Trophoblast cell (in vitro differentiated cells and primary cell): Measurements from ENCODE around the gene PCSK5.

ENCODE experiments used
- DNase-seq, 2 donors: peaks; one replicate each; pipeline ENCODE4 v3.0.0-alpha.2; 2016
- H2AFZ ChIP-seq: 2 replicates; pipeline ENCODE4 v1.6.1; 2013; ENCODE audit warnings: low read length, moderate library complexity, mild to moderate bottlenecking; ENCODE audit not compliant: insufficient read depth, poor library complexity
- H2AK5ac ChIP-seq: 2 replicates; pipeline ENCODE4 v1.6.1; 2013; ENCODE audit warnings: mild to moderate bottlenecking, low read length
- H2BK120ac ChIP-seq: 2 replicates; pipeline ENCODE4 v1.6.1; 2013; ENCODE audit warnings: low read length, mild to moderate bottlenecking, moderate library complexity; ENCODE audit not compliant: insufficient read depth, poor library complexity
- H2BK12ac ChIP-seq: 2 replicates; pipeline ENCODE4 v1.6.1; 2013; ENCODE audit warnings: mild to moderate bottlenecking, low read length, moderate library complexity
- H2BK5ac ChIP-seq: 2 replicates; pipeline ENCODE4 v1.6.1; 2013; ENCODE audit warnings: low read length, low read depth, moderate library complexity, mild to moderate bottlenecking; ENCODE audit not compliant: poor library complexity
- H3K14ac ChIP-seq: 2 replicates; pipeline ENCODE4 v1.6.1; 2013; ENCODE audit warnings: mild to moderate bottlenecking, low read length
- H3K18ac ChIP-seq: 2 replicates; pipeline ENCODE4 v1.6.1; 2013; ENCODE audit warnings: mild to moderate bottlenecking, low read length
- H3K23ac ChIP-seq: 2 replicates; pipeline ENCODE4 v1.6.1; 2013; ENCODE audit warnings: low read length
- H3K27ac ChIP-seq: 2 replicates; pipeline ENCODE4 v1.5.1; 2013; ENCODE audit warnings: low read depth, mild to moderate bottlenecking, inconsistent platforms, low read length, moderate library complexity
- H3K27me3 ChIP-seq: 2 replicates; pipeline ENCODE4 v1.6.1; 2013; ENCODE audit warnings: inconsistent platforms, mild to moderate bottlenecking, low read length, moderate library complexity; ENCODE audit not compliant: insufficient read depth
- H3K36me3 ChIP-seq, 2 experiments: 1 replicate in 1 of 2; 2 replicates in 1 of 2; pipeline ENCODE4 v1.6.1; 2013; ENCODE audit warnings: low read length in 2 of 2, mild to moderate bottlenecking in 2 of 2, moderate library complexity in 1 of 2; ENCODE audit not compliant: insufficient read depth in 2 of 2, control insufficient read depth in 1 of 2
- H3K4ac ChIP-seq: 2 replicates; pipeline ENCODE4 v1.6.1; 2013; ENCODE audit warnings: low read depth, mild to moderate bottlenecking, low read length, moderate library complexity
- H3K4me1 ChIP-seq, 2 experiments: 1 replicate in 1 of 2; 2 replicates in 1 of 2; pipeline ENCODE4 v1.6.1; 2013; ENCODE audit warnings: low read length in 2 of 2, mild to moderate bottlenecking in 2 of 2, moderate library complexity in 1 of 2; ENCODE audit not compliant: insufficient read depth in 2 of 2, control insufficient read depth in 1 of 2
- H3K4me2 ChIP-seq: 2 replicates; pipeline ENCODE4 v1.6.1; 2013; ENCODE audit warnings: inconsistent platforms, mild to moderate bottlenecking, low read length, moderate library complexity
- H3K4me3 ChIP-seq: 2 replicates; pipeline ENCODE4 v1.5.1; 2013; ENCODE audit warnings: mild to moderate bottlenecking, low read depth, low read length, inconsistent platforms
- H3K79me1 ChIP-seq: one replicate; pipeline ENCODE4 v1.6.1; 2013; ENCODE audit warnings: low read length
- H3K79me2 ChIP-seq: 2 replicates; pipeline ENCODE4 v1.6.1; 2013; ENCODE audit warnings: low read length, mild to moderate bottlenecking; ENCODE audit not compliant: control insufficient read depth, insufficient read depth, poor library complexity
- H3K9ac ChIP-seq: 2 replicates; pipeline ENCODE4 v1.6.1; 2013; ENCODE audit warnings: mild to moderate bottlenecking, low read length
- H3K9me3 ChIP-seq: 2 replicates; pipeline ENCODE4 v1.6.1; 2013; ENCODE audit warnings: low read depth, mild to moderate bottlenecking, control low read depth, inconsistent platforms, low read length; ENCODE audit not compliant: insufficient read depth
- H4K12ac ChIP-seq: 2 replicates; pipeline ENCODE4 v1.6.1; 2013; ENCODE audit warnings: low read depth, mild to moderate bottlenecking, low read length, moderate library complexity
- H4K8ac ChIP-seq: 2 replicates; pipeline ENCODE4 v1.6.1; 2013; ENCODE audit warnings: low read depth, mild to moderate bottlenecking, low read length, moderate library complexity
- H4K91ac ChIP-seq: one replicate; pipeline ENCODE4 v1.6.1; 2013; ENCODE audit warnings: low read depth, mild to moderate bottlenecking, low read length, moderate library complexity
- WGBS: extraction: QIAGEN DNeasy Blood & Tissue Kit; methylation state at CpG from one replicate; pipeline ENCODE4 v1.1.7; 2013; ENCODE audit warnings: missing lambda C conversion rate; ENCODE audit not compliant: insufficient read length, insufficient coverage; ENCODE audit errors: extremely low coverage; 5-methylcytosine and 5-hydroxymethylcytosine counted together

Gene PCSK5

GRCh38 chr9:76109953-76110352 lies 219.5 kb downstream of the PCSK5 start:
- no peaks in the 10 kb centered on the region for H3K27me3 ChIP-seq
- H3K36me3 ChIP-seq: peaks cover 2 to 10% of the 10 kb centered on the region in 2 experiments
- H3K18ac ChIP-seq: no peak overlapping the region
- H4K8ac ChIP-seq: no peak overlapping the region
- H3K14ac ChIP-seq: no peak overlapping the region
- no peak overlapping the region for H3K23ac ChIP-seq
- H3K4me2 ChIP-seq: no peak overlapping the region
- no peak overlapping the region for H4K12ac ChIP-seq
- no peak overlapping the region for H3K9ac ChIP-seq
- H3K27ac ChIP-seq: no peak overlapping the region
- H3K4me1 ChIP-seq: no peaks in the 10 kb centered on the region
- no peak overlapping the region for H3K4me3 ChIP-seq
- no peak overlapping the region for H4K91ac ChIP-seq
- H2BK120ac ChIP-seq: no peak overlapping the region
- H2AK5ac ChIP-seq: no peak overlapping the region
- no peaks in the 10 kb centered on the region for H3K79me2 ChIP-seq
- no peaks in the 10 kb centered on the region for H3K79me1 ChIP-seq
- no peak overlapping the region for H2BK5ac ChIP-seq
- no peaks in the 10 kb centered on the region for H3K9me3 ChIP-seq
- peak in 1 of 2 donors; percentile 13 for DNase-seq
- no peak overlapping the region for H3K4ac ChIP-seq
- no peak overlapping the region for H2AFZ ChIP-seq
- H2BK12ac ChIP-seq: no peak overlapping the region
- WGBS: no CpG with 5 or more reads among the region's 2 CpGs

- H3K36me3 ChIP-seq: peaks cover 2 to 9% of the 10 kb centered on the region in 2 experiments
- H4K12ac ChIP-seq: no peak overlapping the region
- no peak overlapping the region for H4K8ac ChIP-seq
- no peak overlapping the region for H3K14ac ChIP-seq
- no peak overlapping the region for H3K4me2 ChIP-seq
- no peak overlapping the region for H3K27ac ChIP-seq
- no peak for DNase-seq
- no peak overlapping the region for H2BK12ac ChIP-seq
- H3K18ac ChIP-seq: no peak overlapping the region
- H3K79me2 ChIP-seq: no peaks in the 10 kb centered on the region
- WGBS: no CpG with 5 or more reads among the region's 2 CpGs
- H2BK5ac ChIP-seq: no peak overlapping the region
- no peak overlapping the region for H3K4ac ChIP-seq
- H3K79me1 ChIP-seq: no peaks in the 10 kb centered on the region
- no peak overlapping the region for H4K91ac ChIP-seq
- H3K9ac ChIP-seq: no peak overlapping the region
- no peak overlapping the region for H2AFZ ChIP-seq
- H3K9me3 ChIP-seq: no peaks in the 10 kb centered on the region
- H3K27me3 ChIP-seq: no peaks in the 10 kb centered on the region
- H3K23ac ChIP-seq: no peak overlapping the region
- H3K4me3 ChIP-seq: no peak overlapping the region
- H3K4me1 ChIP-seq: no peaks in the 10 kb centered on the region
- no peak overlapping the region for H2BK120ac ChIP-seq
- no peak overlapping the region for H2AK5ac ChIP-seq
These were observed 221.7 kb downstream of the PCSK5 start for GRCh38 chr9:76112151-76112550.

DNA sequence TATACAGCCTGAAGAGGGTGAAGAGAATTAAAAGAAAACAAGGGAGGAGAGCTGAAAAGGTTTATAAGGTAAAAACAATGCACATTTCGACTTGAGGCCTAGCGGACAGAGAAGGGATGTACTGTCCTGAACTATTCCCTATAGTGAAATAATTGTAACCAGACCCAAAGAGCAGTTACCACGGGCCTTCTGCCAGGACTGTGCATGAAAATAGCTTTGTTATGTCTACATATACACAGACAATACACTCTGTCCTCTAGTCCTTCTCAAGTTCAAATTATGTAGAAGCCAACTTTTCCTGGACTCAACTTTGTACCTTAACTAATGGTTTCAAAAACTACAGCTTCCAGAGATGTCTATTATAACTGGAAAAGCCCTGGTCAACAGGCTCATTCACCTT lies 223.7 kb downstream of the PCSK5 start:
- Histone ChIP-seq H3K27me3 (no peaks in the 10 kb centered on the region), H3K4me1 (no peaks in the 10 kb centered on the region), H4K12ac (no peak overlapping the region)

GRCh38 chr9:76115396-76115795 lies 224.9 kb downstream of the PCSK5 start:
- Histone ChIP-seq H3K79me2 (no peaks in the 10 kb centered on the region), H4K8ac (no peak overlapping the region), H2BK12ac (no peak overlapping the region), H3K18ac (no peak overlapping the region), H3K27ac (no peak overlapping the region), H2BK120ac (no peak overlapping the region), H2AK5ac (no peak overlapping the region), H3K23ac (no peak overlapping the region), H3K14ac (no peak overlapping the region), H3K36me3 (no peaks in the 10 kb centered on the region), H4K91ac (no peak overlapping the region), H4K12ac (no peak overlapping the region), H3K4me3 (no peak overlapping the region), H3K4ac (no peak overlapping the region), H3K9ac (no peak overlapping the region), H3K4me1 (no peaks in the 10 kb centered on the region), H3K4me2 (no peak overlapping the region), H2BK5ac (no peak overlapping the region), H3K9me3 (no peaks in the 10 kb centered on the region), H3K79me1 (no peaks in the 10 kb centered on the region), H2AFZ (no peak overlapping the region), H3K27me3 (no peaks in the 10 kb centered on the region)
- no peak for DNase-seq
- no CpG with 5 or more reads among the region's 2 CpGs for WGBS

More for the DNA sequence above, 223.7 kb downstream of the PCSK5 start:
- H3K36me3 ChIP-seq: peaks cover 0 to 2% of the 10 kb centered on the region in 2 experiments
- no peaks in the 10 kb centered on the region for H3K79me1 ChIP-seq
- H3K9ac ChIP-seq: no peak overlapping the region
- no peak overlapping the region for H3K18ac ChIP-seq
- H3K14ac ChIP-seq: no peak overlapping the region
- no peak overlapping the region for H4K91ac ChIP-seq
- no peaks in the 10 kb centered on the region for H3K9me3 ChIP-seq
- no peak overlapping the region for H2AK5ac ChIP-seq
- H3K4me2 ChIP-seq: no peak overlapping the region
- no peak for DNase-seq
- H3K23ac ChIP-seq: no peak overlapping the region
- H2BK5ac ChIP-seq: no peak overlapping the region
- H2BK12ac ChIP-seq: no peak overlapping the region
- no peak overlapping the region for H4K8ac ChIP-seq
- no peak overlapping the region for H3K27ac ChIP-seq
- H3K79me2 ChIP-seq: no peaks in the 10 kb centered on the region
- no peak overlapping the region for H2BK120ac ChIP-seq
- WGBS: no CpG with 5 or more reads among the region's 3 CpGs
- no peak overlapping the region for H3K4me3 ChIP-seq
- H2AFZ ChIP-seq: no peak overlapping the region
- H3K4ac ChIP-seq: no peak overlapping the region
